Endothelial cell of umbilical vein (primary cell): ENCODE data around the gene TMEM161A. TPM values are rescaled to one million over a fixed set of nuclear protein-coding genes. Genes with fewer than 3 reads are reported as not detected.

ENCODE experiments used
- BruUV-seq: library from RNA; stranded (reverse); fragments of 400-500 nt; replicated peaks from 2 replicates; lab custom pipeline; 2021; lab: Mats Ljungman, UMichigan
- CTCF ChIA-PET: fragments of 300-600, 350-600 bp; sonication (Branson Sonifier 250); formaldehyde crosslinking; loops from one replicate; lab custom pipeline; 2021; ENCODE audit warnings: antibody characterized with exemption, inconsistent platforms; lab: Charles Lee
- POLR2A ChIA-PET: fragments of 300-600, 350-600 bp; sonication (Branson Sonifier 250); formaldehyde crosslinking; loops from one replicate; lab custom pipeline; 2021; ENCODE audit warnings: antibody characterized with exemption, inconsistent platforms; lab: Charles Lee
- DNase-seq: peaks from one replicate; pipeline ENCODE4 v3.0.0-alpha.2; 2011; ENCODE audit warnings: low read depth, low spot score
- FAIRE-seq: peaks from 2 replicates; lab custom pipeline; 2011; peaks lifted over from hg19 to GRCh38; lab: Jason Lieb, UNC
- H2AFZ ChIP-seq: 2 replicates; pipeline ENCODE4 v1.6.0; 2012; ENCODE audit warnings: low read depth, low read length, control low read depth, inconsistent platforms
- H3K27ac ChIP-seq: 2 replicates; pipeline ENCODE4 v1.5.1; 2011; ENCODE audit warnings: low read depth, mild to moderate bottlenecking, control low read depth, low read length, moderate library complexity; ENCODE audit not compliant: insufficient read depth
- H3K27me3 ChIP-seq, 2 experiments: 2 replicates each; pipeline versions ENCODE4 v1.6.0 to v1.6.1; 2011; ENCODE audit warnings: low read length in 2 of 2, mixed read lengths in 1 of 2; ENCODE audit not compliant: control insufficient read depth in 2 of 2, insufficient read depth in 2 of 2
- H3K36me3 ChIP-seq, 2 experiments: 2 replicates in 1 of 2; 3 replicates in 1 of 2; pipeline ENCODE4 v1.5.1; 2011; ENCODE audit warnings: low read length in 2 of 2, mild to moderate bottlenecking in 1 of 2, moderate library complexity in 1 of 2; ENCODE audit not compliant: control insufficient read depth in 2 of 2, insufficient read depth in 2 of 2; ENCODE audit errors: extremely low read depth in 1 of 2
- H3K4me1 ChIP-seq: 3 replicates; pipeline ENCODE4 v1.5.1; 2011; ENCODE audit warnings: mild to moderate bottlenecking, low read length; ENCODE audit not compliant: control insufficient read depth, insufficient read depth; ENCODE audit errors: extremely low read depth
- H3K4me2 ChIP-seq: 2 replicates; pipeline ENCODE4 v1.6.1; 2011; ENCODE audit warnings: low read length, control low read depth, mixed read lengths; ENCODE audit not compliant: insufficient read depth
- H3K4me3 ChIP-seq, 3 experiments: fragments of 200-600 bp in 1 of 3; sonication (generic), shearing (Covaris generic) in 1 of 3; replicated peaks in 1 of 3; 2 replicates each; pipeline ENCODE4 v1.5.1; 2011 to 2016; ENCODE audit warnings: control low read depth in 3 of 3, low read length in 3 of 3, mild to moderate bottlenecking in 2 of 3, inconsistent platforms in 1 of 3, low read depth in 1 of 3, moderate library complexity in 1 of 3; ENCODE audit not compliant: insufficient read depth in 1 of 3
- H3K79me2 ChIP-seq: 2 replicates; pipeline ENCODE4 v1.6.0; 2012; ENCODE audit warnings: low read length, inconsistent platforms; ENCODE audit not compliant: control insufficient read depth, insufficient read depth
- H3K9ac ChIP-seq: replicated peaks from 2 replicates; pipeline ENCODE3; 2011; ENCODE audit warnings: low read length, control low read depth; ENCODE audit not compliant: insufficient read depth; ENCODE audit errors: extremely low read depth
- H3K9me1 ChIP-seq: replicated peaks from 3 replicates; pipeline ENCODE4 v1.6.0; 2011; ENCODE audit warnings: mild to moderate bottlenecking, low read length; ENCODE audit not compliant: control insufficient read depth, insufficient read depth; ENCODE audit errors: extremely low read depth
- H3K9me3 ChIP-seq: replicated peaks from 2 replicates; pipeline ENCODE4 v1.5.1; 2012; ENCODE audit warnings: low read length, inconsistent platforms; ENCODE audit not compliant: control insufficient read depth, insufficient read depth
- H4K20me1 ChIP-seq: replicated peaks from 2 replicates; pipeline ENCODE3; 2011; ENCODE audit warnings: mild to moderate bottlenecking, low read length; ENCODE audit not compliant: control insufficient read depth, insufficient read depth; ENCODE audit errors: extremely low read depth
- EZH2 ChIP-seq: IDR thresholded peaks from 2 replicates; pipeline ENCODE4 v1.6.1; 2012; ENCODE audit warnings: borderline replicate concordance, low read depth, mild to moderate bottlenecking, moderate library complexity, low read length, inconsistent platforms; ENCODE audit not compliant: severe bottlenecking
- FOS ChIP-seq: IDR thresholded peaks from 2 replicates; pipeline ENCODE4 v1.6.1; 2011; ENCODE audit warnings: mild to moderate bottlenecking, low read length, moderate library complexity, borderline replicate concordance; ENCODE audit not compliant: insufficient read depth
- GATA2 ChIP-seq: IDR thresholded peaks from 2 replicates; pipeline ENCODE4 v1.7.0; 2011; ENCODE audit warnings: low read depth, mild to moderate bottlenecking, moderate library complexity, mixed read lengths, low read length; ENCODE audit not compliant: insufficient read length, insufficient read depth
- JUN ChIP-seq: IDR thresholded peaks from 2 replicates; pipeline ENCODE4 v1.6.1; 2011; ENCODE audit warnings: borderline replicate concordance, low read depth; ENCODE audit not compliant: insufficient read length, insufficient read depth
- MYC ChIP-seq: IDR thresholded peaks from one replicate; pipeline ENCODE4 v1.6.1; 2011; ENCODE audit warnings: mild to moderate bottlenecking, low read depth, low read length
- POLR2A ChIP-seq: IDR thresholded peaks from 2 replicates; pipeline ENCODE4 v1.6.1; 2012; ENCODE audit warnings: low read depth, mild to moderate bottlenecking, control low read depth, low read length
- POLR2AphosphoS5 ChIP-seq: IDR thresholded peaks from 2 replicates; pipeline ENCODE4 v1.6.1; 2012; ENCODE audit warnings: low read depth, mild to moderate bottlenecking, control low read depth, low read length, moderate library complexity; ENCODE audit not compliant: insufficient read depth
- dilution Hi-C: fragments of 300-500 bp; cut with MboI; formaldehyde crosslinking; loops from one replicate; pipeline ENCODE4 v1.15.0; 2019; ENCODE audit warnings: low sequenced_read_pairs; ENCODE audit not compliant: extremely low pct_ligation_motif_present
- intact Hi-C: fragments of 100-400 bp; cut with micrococcal nuclease; formaldehyde crosslinking; loops from one replicate; pipeline ENCODE4 v1.10.0; 2022
- polyA plus RNA-seq, 4 experiments: library from polyadenylated mRNA; depleted of rRNA in 3 of 4; stranded (reverse) in 3 of 4; unstranded in 1 of 4; fragments of >200 nt; gene quantifications; 2 replicates each; pipeline versions ENCODE4 v1.2.1 to v1.2.3, GENCODE V29; 2011 to 2012; ENCODE audit warnings: missing spikeins in 1 of 4
- total RNA-seq: library from RNA; stranded (reverse); gene quantifications from 2 replicates; pipeline ENCODE4 v1.2.3, GENCODE V29; 2021
- TF ChIP-seq, protein P1 (sequence below), 2 donors: IDR thresholded peaks; 1 replicate in 1 of 2; 2 replicates in 1 of 2; pipeline ENCODE4 v1.5.1; 2011; ENCODE audit warnings: low read length in 2 of 2, mild to moderate bottlenecking in 2 of 2, moderate library complexity in 2 of 2, control low read depth in 1 of 2, inconsistent platforms in 1 of 2, low read depth in 1 of 2; ENCODE audit not compliant: insufficient read depth in 1 of 2; ENCODE audit errors: extremely low read depth in 1 of 2
- TF ChIP-seq, protein P2 (sequence below): IDR thresholded peaks from 2 replicates; pipeline ENCODE4 v1.6.1; 2011; ENCODE audit not compliant: insufficient read depth, insufficient read length

The TMEM161A gene
- total and polyA plus RNA-seq, 2 donors (not counting 3 experiments of a cell fraction or from before 2014, with no cell fraction given) = 24.1 to 54.9 TPM

DNA sequence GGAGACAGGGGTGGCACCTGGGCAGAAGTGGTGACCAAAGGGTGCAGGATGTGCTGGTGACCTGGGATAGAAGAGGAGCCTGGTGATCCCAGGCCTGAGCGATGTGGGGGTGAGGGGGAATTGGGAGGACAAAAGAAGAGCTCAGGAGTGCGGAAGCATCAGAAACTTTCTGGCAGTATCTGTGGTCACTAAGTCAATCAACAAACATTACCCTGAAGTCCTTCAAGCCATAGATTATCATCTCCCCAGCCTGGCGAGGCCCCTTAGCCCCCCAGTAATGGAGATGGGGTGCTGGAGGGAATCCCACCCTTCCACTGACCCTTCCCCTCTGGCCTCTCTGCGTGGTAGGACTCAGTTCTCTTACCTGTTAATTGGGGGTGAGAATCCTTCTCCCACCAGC is 21.3 kb upstream of the TMEM161A start:
- H3K9me3 ChIP-seq = no peaks in the 10 kb centered on the region
- H3K36me3 ChIP-seq = no peaks in the 10 kb centered on the region
- dilution Hi-C loops (no loop called here), intact Hi-C loops (no loop called here)
- H3K4me3 ChIP-seq = no peak overlapping the region
- ChIA-PET POLR2A (no interaction called here), CTCF (interaction anchor here (1.0 to 4.6 kb wide), 2 partner anchors 12 to 15 kb away, joined by 4 to 31 read pairs; no protein-coding TSS in a partner anchor)
- no peaks in the 10 kb centered on the region for H3K4me1 ChIP-seq
- TF ChIP-seq EZH2 (no peak), GATA2 (no peak), JUN (no peak), FOS (no peak), POLR2AphosphoS5 (no peak), MYC (no peak), POLR2A (no peak)
- TF ChIP-seq, protein P1, sequence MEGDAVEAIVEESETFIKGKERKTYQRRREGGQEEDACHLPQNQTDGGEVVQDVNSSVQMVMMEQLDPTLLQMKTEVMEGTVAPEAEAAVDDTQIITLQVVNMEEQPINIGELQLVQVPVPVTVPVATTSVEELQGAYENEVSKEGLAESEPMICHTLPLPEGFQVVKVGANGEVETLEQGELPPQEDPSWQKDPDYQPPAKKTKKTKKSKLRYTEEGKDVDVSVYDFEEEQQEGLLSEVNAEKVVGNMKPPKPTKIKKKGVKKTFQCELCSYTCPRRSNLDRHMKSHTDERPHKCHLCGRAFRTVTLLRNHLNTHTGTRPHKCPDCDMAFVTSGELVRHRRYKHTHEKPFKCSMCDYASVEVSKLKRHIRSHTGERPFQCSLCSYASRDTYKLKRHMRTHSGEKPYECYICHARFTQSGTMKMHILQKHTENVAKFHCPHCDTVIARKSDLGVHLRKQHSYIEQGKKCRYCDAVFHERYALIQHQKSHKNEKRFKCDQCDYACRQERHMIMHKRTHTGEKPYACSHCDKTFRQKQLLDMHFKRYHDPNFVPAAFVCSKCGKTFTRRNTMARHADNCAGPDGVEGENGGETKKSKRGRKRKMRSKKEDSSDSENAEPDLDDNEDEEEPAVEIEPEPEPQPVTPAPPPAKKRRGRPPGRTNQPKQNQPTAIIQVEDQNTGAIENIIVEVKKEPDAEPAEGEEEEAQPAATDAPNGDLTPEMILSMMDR (IDR thresholded peaks at IDR 0.05; ENCODE audit: extremely low read depth in 1 of 2, insufficient read depth in 1 of 2, low read depth in 1 of 2, low read length in 2 of 2) = no peak
- TF ChIP-seq, protein P2, sequence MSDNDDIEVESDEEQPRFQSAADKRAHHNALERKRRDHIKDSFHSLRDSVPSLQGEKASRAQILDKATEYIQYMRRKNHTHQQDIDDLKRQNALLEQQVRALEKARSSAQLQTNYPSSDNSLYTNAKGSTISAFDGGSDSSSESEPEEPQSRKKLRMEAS = no peak
- FAIRE-seq (no peak), DNase-seq (no peak)
- H4K20me1 ChIP-seq = no peaks in the 10 kb centered on the region
- no peaks in the 10 kb centered on the region for H3K27me3 ChIP-seq
- H3K4me2 ChIP-seq = no peak overlapping the region
- H3K27ac ChIP-seq = no peak overlapping the region
- H3K9me1 ChIP-seq = no peaks in the 10 kb centered on the region
- BruUV-seq = no TSS peak
- H3K9ac ChIP-seq = no peak overlapping the region
- H2AFZ ChIP-seq = no peak overlapping the region
- no peaks in the 10 kb centered on the region for H3K79me2 ChIP-seq
